ENCODE data around the gene SYNCRIP. TPM values are rescaled to one million over a fixed set of nuclear protein-coding genes. Genes with fewer than 3 reads are reported as not detected.

The SYNCRIP gene
- total and polyA plus RNA-seq, 4 donors, result 27.8 to 41.7 (median 30.4) TPM

- 54% methylated on average over 4 of the region's 4 CpGs for WGBS
Measured at GRCh38 chr6:85579581-85579980, 63.1 kb downstream of the SYNCRIP start.

More at GRCh38 chr6:85579581-85579980, 63.1 kb downstream of the SYNCRIP start:
- no peak for DNase-seq (ENCODE audit: low spot score)
- Histone ChIP-seq H3K36me3 (ENCODE audit: control insufficient read depth in 4 of 4, insufficient read depth in 3 of 4, low read depth in 1 of 4, low read length in 3 of 4) (no peaks in the 10 kb centered on the region), H3K27me3 (ENCODE audit: control insufficient read depth in 4 of 4, insufficient read depth in 4 of 4, low read length in 3 of 4) (no peaks in the 10 kb centered on the region), H3K9me3 (ENCODE audit: control insufficient read depth in 4 of 4, low read length in 3 of 4) (no peaks in the 10 kb centered on the region), H3K27ac (ENCODE audit: low read depth in 1 of 2, low read length in 2 of 2) (peak overlapping the region; percentile 42 to 69), H3K4me3 (ENCODE audit: low read depth in 1 of 3, low read length in 3 of 3) (no peak overlapping the region), H3K9ac (ENCODE audit: low read depth in 1 of 2, low read length in 2 of 2) (no peak overlapping the region), H3K4me1 (ENCODE audit: control insufficient read depth in 4 of 4, insufficient read depth in 4 of 4, low read length in 3 of 4) (peaks cover 14 to 57% (median 32%) of the 10 kb centered on the region in 4 donors)
- TF ChIP-seq TAF1 (conservative IDR thresholded peaks at IDR 0.05), result no peak
- TF ChIP-seq, protein P1, sequence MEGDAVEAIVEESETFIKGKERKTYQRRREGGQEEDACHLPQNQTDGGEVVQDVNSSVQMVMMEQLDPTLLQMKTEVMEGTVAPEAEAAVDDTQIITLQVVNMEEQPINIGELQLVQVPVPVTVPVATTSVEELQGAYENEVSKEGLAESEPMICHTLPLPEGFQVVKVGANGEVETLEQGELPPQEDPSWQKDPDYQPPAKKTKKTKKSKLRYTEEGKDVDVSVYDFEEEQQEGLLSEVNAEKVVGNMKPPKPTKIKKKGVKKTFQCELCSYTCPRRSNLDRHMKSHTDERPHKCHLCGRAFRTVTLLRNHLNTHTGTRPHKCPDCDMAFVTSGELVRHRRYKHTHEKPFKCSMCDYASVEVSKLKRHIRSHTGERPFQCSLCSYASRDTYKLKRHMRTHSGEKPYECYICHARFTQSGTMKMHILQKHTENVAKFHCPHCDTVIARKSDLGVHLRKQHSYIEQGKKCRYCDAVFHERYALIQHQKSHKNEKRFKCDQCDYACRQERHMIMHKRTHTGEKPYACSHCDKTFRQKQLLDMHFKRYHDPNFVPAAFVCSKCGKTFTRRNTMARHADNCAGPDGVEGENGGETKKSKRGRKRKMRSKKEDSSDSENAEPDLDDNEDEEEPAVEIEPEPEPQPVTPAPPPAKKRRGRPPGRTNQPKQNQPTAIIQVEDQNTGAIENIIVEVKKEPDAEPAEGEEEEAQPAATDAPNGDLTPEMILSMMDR (IDR thresholded peaks at IDR 0.05; ENCODE audit: low read depth, low read length, missing input control), result no peak
- peak; percentile 54 for TF ChIP-seq FOXA2 (IDR thresholded peaks at IDR 0.05)
- peak; percentile 44 for TF ChIP-seq ZBTB33 (IDR thresholded peaks at IDR 0.05)
- peak; percentile 31 for TF ChIP-seq NR2F2 (IDR thresholded peaks at IDR 0.05)
- peak in 1 of 2 donors; percentile 31 for TF ChIP-seq EGR1 (IDR thresholded peaks at IDR 0.05; ENCODE audit: low read depth in 2 of 2)
- TF ChIP-seq SP1 (IDR thresholded peaks at IDR 0.05), result peak; percentile 63
- TF ChIP-seq REST (IDR thresholded peaks at IDR 0.05), result peak; percentile 33
- TF ChIP-seq JUND (IDR thresholded peaks at IDR 0.05), result peak in 1 of 2 donors; percentile 75
- TF ChIP-seq FOXA1 (IDR thresholded peaks at IDR 0.05), result no peak
- TF ChIP-seq HNF4G (IDR thresholded peaks at IDR 0.05), result peak; percentile 87
- TF ChIP-seq RAD21 (IDR thresholded peaks at IDR 0.05), result peak in 1 of 2 donors; percentile 22
- TF ChIP-seq HNF4A (conservative IDR thresholded peaks at IDR 0.05), result peak; percentile 97 to 98
- TF ChIP-seq RXRA (IDR thresholded peaks at IDR 0.05), result peak; percentile 89 to 93
- TF ChIP-seq ATF3 (IDR thresholded peaks at IDR 0.05), result no peak
- peak in 1 of 2 donors; percentile 12 for TF ChIP-seq GABPA (IDR thresholded peaks at IDR 0.05 in 1 of 2, conservative IDR thresholded peaks at IDR 0.05 in 1 of 2)
- TF ChIP-seq MAX (IDR thresholded peaks at IDR 0.05), result peak; percentile 81
- peak; percentile 31 for TF ChIP-seq YY1 (IDR thresholded peaks at IDR 0.05)

Measured in liver (tissue), 9 donors.